HEK293T (cell line): Measurements from ENCODE around the gene ZNF341.

Experiments
- CTCF ChIA-PET: fragments of 350-600 bp; formaldehyde crosslinking; extraction: SDS; loops from one replicate; lab custom pipeline; 2021; ENCODE audit warnings: antibody characterized with exemption, inconsistent platforms; lab: Yijun Ruan, JAX
- POLR2A ChIA-PET: fragments of 350-600 bp; formaldehyde crosslinking; extraction: SDS; loops from one replicate; lab custom pipeline; 2020; ENCODE audit warnings: antibody characterized with exemption, inconsistent platforms; lab: Yijun Ruan, JAX
- DNase-seq: peaks from one replicate; pipeline ENCODE4 v3.0.0; 2012; ENCODE audit warnings: mixed read lengths; ENCODE audit errors: extremely low spot score
- ARNT ChIP-seq: fragments of 450-650 bp; IDR thresholded peaks from 2 replicates; pipeline ENCODE4 v1.6.1; 2017; ENCODE audit warnings: mild to moderate bottlenecking
- BHLHE40 ChIP-seq: fragments of 450-650 bp; IDR thresholded peaks from 2 replicates; pipeline ENCODE4 v1.6.1; 2016; ENCODE audit warnings: mild to moderate bottlenecking, moderate library complexity, borderline replicate concordance
- CTBP1 ChIP-seq: fragments of 450-650 bp; IDR thresholded peaks from 2 replicates; pipeline ENCODE4 v1.6.1; 2016; ENCODE audit warnings: borderline replicate concordance
- ELF4 ChIP-seq: fragments of 450-650 bp; IDR thresholded peaks from 2 replicates; pipeline ENCODE4 v1.6.1; 2017; ENCODE audit warnings: antibody characterized with exemption
- FOXA1 ChIP-seq: fragments of 450-650 bp; IDR thresholded peaks from 2 replicates; pipeline ENCODE4 v1.6.1; 2016; ENCODE audit warnings: mild to moderate bottlenecking
- FOXK2 ChIP-seq: fragments of 450-650 bp; IDR thresholded peaks from 2 replicates; pipeline ENCODE4 v1.6.1; 2016; ENCODE audit warnings: mild to moderate bottlenecking
- FOXM1 ChIP-seq: fragments of 450-650 bp; IDR thresholded peaks from 2 replicates; pipeline ENCODE4 v1.6.1; 2017; ENCODE audit warnings: mild to moderate bottlenecking, borderline replicate concordance
- HDGF ChIP-seq: fragments of 450-650 bp; IDR thresholded peaks from 2 replicates; pipeline ENCODE4 v1.6.1; 2017; ENCODE audit warnings: antibody characterized with exemption, borderline replicate concordance
- L3MBTL2 ChIP-seq: fragments of 450-650 bp; conservative IDR thresholded peaks from 2 replicates; pipeline ENCODE4 v1.6.1; 2016; ENCODE audit warnings: mild to moderate bottlenecking
- LEF1 ChIP-seq: fragments of 450-650 bp; IDR thresholded peaks from 2 replicates; pipeline ENCODE4 v1.6.1; 2017; ENCODE audit warnings: mild to moderate bottlenecking, borderline replicate concordance
- NFRKB ChIP-seq: fragments of 450-650 bp; IDR thresholded peaks from 2 replicates; pipeline ENCODE4 v1.6.1; 2016; ENCODE audit warnings: mild to moderate bottlenecking, moderate library complexity
- PKNOX1 ChIP-seq: fragments of 450-650 bp; IDR thresholded peaks from 2 replicates; pipeline ENCODE4 v1.6.1; 2016
- SP1 ChIP-seq: fragments of 450-650 bp; IDR thresholded peaks from 2 replicates; pipeline ENCODE4 v1.6.1; 2017
- SUZ12 ChIP-seq: fragments of 450-650 bp; IDR thresholded peaks from 2 replicates; pipeline ENCODE4 v1.6.1; 2016; ENCODE audit warnings: mild to moderate bottlenecking
- TARDBP ChIP-seq: fragments of 450-650 bp; IDR thresholded peaks from 2 replicates; pipeline ENCODE4 v1.6.1; 2016
- ZNF384 ChIP-seq: fragments of 450-650 bp; IDR thresholded peaks from 2 replicates; pipeline ENCODE4 v1.6.1; 2016

Gene ZNF341

DNA sequence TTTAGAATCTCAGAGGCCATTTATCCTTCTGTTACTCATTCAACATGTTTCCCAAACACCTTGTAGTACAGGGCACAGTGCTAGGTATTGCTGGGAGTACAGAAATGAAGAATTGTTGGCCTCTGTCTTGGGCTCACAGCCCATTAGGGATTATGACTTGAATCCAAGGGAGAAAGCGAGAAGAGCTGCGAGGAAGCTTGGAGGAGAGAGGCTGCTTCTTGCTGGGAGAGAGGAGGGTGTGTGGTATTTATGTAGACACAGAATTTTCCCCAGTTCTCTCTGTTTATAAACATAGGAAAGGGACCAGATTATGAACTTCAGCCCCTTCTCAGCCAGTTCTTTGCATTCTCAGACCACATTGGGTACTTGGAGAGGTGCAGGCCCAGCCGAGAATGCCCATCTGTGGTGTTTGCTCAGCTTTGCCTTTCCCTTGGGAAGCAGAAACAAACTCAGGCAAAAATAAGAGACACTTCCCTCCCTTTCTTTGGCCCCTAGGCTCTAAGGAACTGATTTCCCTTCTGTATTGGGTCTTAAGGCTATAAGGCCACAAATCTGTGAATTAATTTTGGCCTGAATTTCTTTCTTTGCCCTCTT is 97.3 kb downstream of the ZNF341 start:
- TF ChIP-seq SUZ12 (no peak), FOXM1 (no peak), LEF1 (no peak), HDGF (no peak), CTBP1 (no peak), NFRKB (no peak), SP1 (no peak), FOXK2 (no peak), ELF4 (no peak), BHLHE40 (no peak), ARNT (no peak), ZNF384 (no peak)
- DNase-seq, result no peak
- ChIA-PET CTCF (no interaction called here), POLR2A (no interaction called here)

GRCh38 chr20:33829636-33830035 is 97.8 kb downstream of the ZNF341 start:
- ChIA-PET POLR2A (interaction anchor here (1.0 kb wide), 1 partner anchor 17 kb away, joined by 3 read pairs; no protein-coding TSS in a partner anchor), CTCF (no interaction called here)
- TF ChIP-seq HDGF, result no peak
- TF ChIP-seq FOXA1, result no peak
- TF ChIP-seq NFRKB, result no peak
- TF ChIP-seq SUZ12, result no peak
- no peak for DNase-seq

DNA sequence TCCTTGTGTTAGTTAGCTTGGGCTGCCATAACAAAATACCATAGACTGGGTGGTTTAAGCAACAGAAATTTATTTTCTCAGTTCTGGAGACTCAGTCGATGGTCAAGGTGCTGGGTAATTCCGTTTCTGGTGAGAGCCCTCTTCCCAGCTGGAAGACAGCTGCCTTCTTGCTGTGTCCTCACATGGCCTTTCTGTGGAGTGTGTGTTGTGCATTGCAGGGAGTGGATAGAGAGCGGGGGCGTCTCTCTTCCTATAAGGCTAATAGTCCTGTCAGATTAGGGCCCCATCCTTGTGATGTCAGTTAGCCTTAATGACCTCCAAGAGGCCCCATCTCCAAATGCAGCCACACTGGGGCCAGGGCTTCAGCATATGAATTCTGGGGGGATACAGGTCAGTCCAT is 98.6 kb downstream of the ZNF341 start:
- TF ChIP-seq LEF1 (no peak), SUZ12 (no peak), L3MBTL2 (no peak), CTBP1 (no peak), FOXK2 (no peak), FOXM1 (no peak), SP1 (no peak), BHLHE40 (no peak), ARNT (no peak), NFRKB (no peak), FOXA1 (no peak)
- ChIA-PET CTCF (interaction anchor here (0.6 to 1.2 kb wide), 2 partner anchors 38 to 90 kb away, joined by 3 to 4 read pairs; no protein-coding TSS in a partner anchor), POLR2A (interaction anchor here (1.0 kb wide), 1 partner anchor 18 kb away, joined by 3 read pairs; no protein-coding TSS in a partner anchor)
- no peak for DNase-seq

GRCh38 chr20:33832103-33832804 is 100.5 kb downstream of the ZNF341 start:
- ChIA-PET CTCF (no interaction called here), POLR2A (no interaction called here)
- TF ChIP-seq BHLHE40, result no peak
- TF ChIP-seq HDGF, result no peak
- no peak for TF ChIP-seq SP1
- TF ChIP-seq LEF1, result no peak
- no peak for TF ChIP-seq FOXK2
- no peak for TF ChIP-seq TARDBP
- no peak for TF ChIP-seq SUZ12
- no peak for DNase-seq

DNA sequence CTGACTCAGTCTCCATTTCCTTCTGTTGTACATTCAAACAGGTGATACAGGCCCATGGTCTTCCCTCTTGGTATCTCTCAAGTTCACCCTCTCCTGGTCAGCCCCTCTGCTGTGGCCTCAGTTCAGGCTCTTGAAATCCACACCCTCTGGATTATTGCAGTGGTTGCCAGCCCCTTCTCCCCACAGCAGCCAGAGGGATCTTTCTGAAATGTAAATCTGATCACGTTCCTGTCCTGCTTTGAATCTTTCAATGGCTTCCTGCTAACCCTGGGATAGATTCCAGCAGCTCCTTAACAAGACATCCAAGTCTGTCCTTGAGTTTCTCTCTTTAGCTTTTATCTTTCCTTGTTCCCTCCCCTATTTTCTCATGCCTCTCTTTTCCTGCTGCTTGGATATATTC is 101.5 kb downstream of the ZNF341 start:
- POLR2A ChIA-PET, result no interaction called here

GRCh38 chr20:33835615-33836172 is 103.9 kb downstream of the ZNF341 start:
- ChIA-PET CTCF (interaction anchor here (0.6 to 0.9 kb wide), 2 partner anchors 14 to 232 kb away, joined by 4 read pairs; no protein-coding TSS in a partner anchor), POLR2A (no interaction called here)
- DNase-seq, result no peak
- TF ChIP-seq FOXA1 (no peak), LEF1 (no peak), NFRKB (no peak), CTBP1 (no peak), SUZ12 (no peak), ARNT (no peak), L3MBTL2 (no peak), HDGF (no peak), ZNF384 (no peak)

More for the DNA sequence above, 101.5 kb downstream of the ZNF341 start:
- no peak for DNase-seq
- TF ChIP-seq FOXA1 (no peak), CTBP1 (no peak), NFRKB (no peak), PKNOX1 (no peak), FOXM1 (no peak), HDGF (no peak), SP1 (no peak), ELF4 (no peak), TARDBP (no peak), SUZ12 (no peak), LEF1 (no peak), L3MBTL2 (no peak), ZNF384 (no peak), FOXK2 (no peak), BHLHE40 (no peak)
- CTCF ChIA-PET, result no interaction called here

- no peak for DNase-seq
- POLR2A ChIA-PET, result no interaction called here
- no peak for TF ChIP-seq ZNF384
- no peak for TF ChIP-seq L3MBTL2
- no peak for TF ChIP-seq SP1
- no peak for TF ChIP-seq TARDBP
- no peak for TF ChIP-seq PKNOX1
- no peak for TF ChIP-seq FOXM1
- TF ChIP-seq SUZ12, result no peak
- no peak for TF ChIP-seq HDGF
- no peak for TF ChIP-seq CTBP1
- TF ChIP-seq FOXK2, result no peak
- no peak for TF ChIP-seq NFRKB
- no peak for TF ChIP-seq ARNT
- no peak for TF ChIP-seq ELF4
- TF ChIP-seq LEF1, result no peak
- CTCF ChIA-PET, result interaction anchor here (0.7 to 0.9 kb wide), 2 partner anchors 231 to 333 kb away, joined by 3 to 4 read pairs; no protein-coding TSS in a partner anchor
These were observed 104.5 kb downstream of the ZNF341 start for GRCh38 chr20:33836277-33836676.
